Stimulated activated CD8-positive, alpha-beta memory T cell treated with anti-CD3 and anti-CD28 coated beads, Interleukin-4, amount 100 ng/mL, for 24 hours (primary cell): ENCODE data around the gene HEATR1.
"Not testable (repeated sequence)": the region's sequence is repeated elsewhere in the genome, so short reads cannot be mapped to it uniquely, and the experiment has no call there.

Source experiments
- DNase-seq: peaks from one replicate; pipeline ENCODE4 v3.0.0-alpha.2; 2020; ENCODE audit warnings: low read depth

Gene HEATR1

GRCh38 chr1:236602171-236602570 lies 2.1 kb downstream of the HEATR1 start:
- DNase-seq: no peak

- DNase-seq: no peak
These were observed 13.7 kb downstream of the HEATR1 start for GRCh38 chr1:236590553-236591150.

- no peak for DNase-seq
These were observed 14.8 kb downstream of the HEATR1 start for GRCh38 chr1:236589531-236589930.

- no peak for DNase-seq
These were observed 22.8 kb downstream of the HEATR1 start for GRCh38 chr1:236581528-236581927.

GRCh38 chr1:236580404-236580803 lies 23.9 kb downstream of the HEATR1 start:
- not testable (repeated sequence) for DNase-seq

- DNase-seq: no peak
These were observed 25.7 kb downstream of the HEATR1 start for GRCh38 chr1:236578661-236579060.

- DNase-seq: not testable (repeated sequence)
These were observed 27.3 kb downstream of the HEATR1 start for GRCh38 chr1:236577041-236577440.

GRCh38 chr1:236576004-236576403 lies 28.3 kb downstream of the HEATR1 start:
- DNase-seq: no peak

- DNase-seq: no peak
These were observed 28.8 kb downstream of the HEATR1 start for GRCh38 chr1:236575523-236575922.

- no peak for DNase-seq
These were observed 35.9 kb downstream of the HEATR1 start for GRCh38 chr1:236568285-236568894.

- no peak for DNase-seq
These were observed 38.8 kb downstream of the HEATR1 start for GRCh38 chr1:236565530-236565929.

GRCh38 chr1:236561976-236562375 lies 42.3 kb downstream of the HEATR1 start:
- no peak for DNase-seq

- DNase-seq: no peak
These were observed 44.0 kb downstream of the HEATR1 start for GRCh38 chr1:236560213-236560771.

- DNase-seq: no peak
These were observed 45.5 kb downstream of the HEATR1 start for GRCh38 chr1:236558846-236559245.

GRCh38 chr1:236558081-236558480 lies 46.2 kb downstream of the HEATR1 start:
- no peak for DNase-seq

- no peak for DNase-seq
These were observed 47.7 kb downstream of the HEATR1 start for GRCh38 chr1:236556606-236557005.

- no peak for DNase-seq
These were observed 50.9 kb downstream of the HEATR1 start for GRCh38 chr1:236553370-236553769.

- no peak for DNase-seq
These were observed 51.4 kb downstream of the HEATR1 start for GRCh38 chr1:236552901-236553300.

GRCh38 chr1:236552096-236552495 lies 52.2 kb downstream of the HEATR1 start:
- DNase-seq: no peak

GRCh38 chr1:236550961-236551851 lies 53.1 kb downstream of the HEATR1 start:
- DNase-seq: no peak

GRCh38 chr1:236548452-236548851 lies 55.9 kb downstream of the HEATR1 start:
- DNase-seq: no peak

- DNase-seq: no peak
These were observed 58.6 kb downstream of the HEATR1 start for GRCh38 chr1:236545621-236546169.
